WTC11 (cell line): ENCODE results near the gene BECN2. TPM values are rescaled to one million over a fixed set of nuclear protein-coding genes. Genes with fewer than 3 reads are reported as not detected.

ENCODE experiments used
- ATAC-seq: fragments of 200-7000 bp; cut with Tn5 transposase; 2 replicates; pipeline ENCODE4 v1.10.0; 2021; ENCODE audit warnings: mild to moderate bottlenecking, moderate library complexity
- CTCF ChIA-PET: fragments of 300-600 bp; sonication (Branson Sonifier 250); formaldehyde crosslinking; loops from one replicate; lab custom pipeline; 2021; ENCODE audit warnings: antibody characterized with exemption; lab: Charles Lee
- POLR2A ChIA-PET: fragments of 350-600 bp; sonication (Branson Sonifier 250); formaldehyde crosslinking; loops from one replicate; lab custom pipeline; 2021; ENCODE audit warnings: antibody characterized with exemption; lab: Charles Lee
- DNase-seq: peaks from one replicate; pipeline ENCODE4 v3.0.0; 2021; ENCODE audit warnings: low spot score
- H3K27ac Mint-ChIP-seq: 2 replicates; pipeline ENCODE4 v1.8.0; 2021; ENCODE audit warnings: mixed read lengths
- H3K27me3 Mint-ChIP-seq: 2 replicates; pipeline ENCODE4 v1.8.0; 2021; ENCODE audit warnings: low read depth, mild to moderate bottlenecking, moderate library complexity, mixed read lengths
- H3K36me3 Mint-ChIP-seq: 2 replicates; pipeline ENCODE4 v1.8.0; 2021; ENCODE audit warnings: mixed read lengths
- H3K4me1 Mint-ChIP-seq: 2 replicates; pipeline ENCODE4 v1.8.0; 2022; ENCODE audit warnings: mixed read lengths
- H3K4me3 Mint-ChIP-seq: 2 replicates; pipeline ENCODE4 v1.8.0; 2021; ENCODE audit warnings: mild to moderate bottlenecking, moderate library complexity, mixed read lengths
- H3K9me3 Mint-ChIP-seq: 2 replicates; pipeline ENCODE4 v1.8.0; 2021; ENCODE audit warnings: mixed read lengths
- ATF1 ChIP-seq: sonication (generic); formaldehyde crosslinking; IDR thresholded peaks from 2 replicates; pipeline ENCODE4 v1.8.1; 2023; ENCODE audit warnings: mild to moderate bottlenecking, moderate library complexity, missing genetic modification reagents
- CREB1 ChIP-seq: sonication (generic); formaldehyde crosslinking; IDR thresholded peaks from 2 replicates; pipeline ENCODE4 v1.8.0; 2023; ENCODE audit warnings: mild to moderate bottlenecking, missing genetic modification reagents
- E2F4 ChIP-seq: sonication (generic); formaldehyde crosslinking; IDR thresholded peaks from 2 replicates; pipeline ENCODE4 v1.8.1; 2022; ENCODE audit warnings: low read depth, mild to moderate bottlenecking, moderate library complexity, missing genetic modification reagents, borderline replicate concordance
- FOXJ3 ChIP-seq: sonication (generic); formaldehyde crosslinking; IDR thresholded peaks from 2 replicates; pipeline ENCODE4 v1.9.0; 2021; ENCODE audit warnings: missing genetic modification reagents, mild to moderate bottlenecking, borderline replicate concordance
- FOXP1 ChIP-seq: sonication (generic); formaldehyde crosslinking; IDR thresholded peaks from 2 replicates; pipeline ENCODE4 v1.8.0; 2022; ENCODE audit warnings: missing genetic modification reagents, mild to moderate bottlenecking, moderate library complexity, borderline replicate concordance
- GRHL2 ChIP-seq: fragments of 250-450 bp; sonication (Bioruptor Pico); IDR thresholded peaks from 2 replicates; pipeline ENCODE4 v1.8.0; 2022; ENCODE audit warnings: mild to moderate bottlenecking, moderate library complexity; ENCODE audit not compliant: insufficient replicate concordance, severe bottlenecking
- NFE2L1 ChIP-seq: sonication (generic); formaldehyde crosslinking; IDR thresholded peaks from 2 replicates; pipeline ENCODE4 v1.8.1; 2023; ENCODE audit warnings: missing genetic modification reagents
- OVOL2 ChIP-seq: fragments of 250-450 bp; sonication (Bioruptor Pico); IDR thresholded peaks from 2 replicates; pipeline ENCODE4 v1.9.0; 2021; ENCODE audit warnings: mild to moderate bottlenecking, borderline replicate concordance
- PRRX2 ChIP-seq: fragments of 250-450 bp; sonication (Bioruptor Pico); IDR thresholded peaks from 2 replicates; pipeline ENCODE4 v1.8.0; 2021; ENCODE audit warnings: mild to moderate bottlenecking
- RORB ChIP-seq: fragments of 250-450 bp; sonication (Bioruptor Pico); IDR thresholded peaks from 2 replicates; pipeline ENCODE4 v1.9.0; 2021; ENCODE audit warnings: mild to moderate bottlenecking
- ZBTB21 ChIP-seq: sonication (generic); formaldehyde crosslinking; IDR thresholded peaks from 2 replicates; pipeline ENCODE4 v1.8.1; 2023; ENCODE audit warnings: mild to moderate bottlenecking, missing genetic modification reagents, borderline replicate concordance
- ZNF121 ChIP-seq: sonication (generic); formaldehyde crosslinking; IDR thresholded peaks from 2 replicates; pipeline ENCODE4 v1.8.0; 2023; ENCODE audit warnings: missing genetic modification reagents
- ZNF396 ChIP-seq: fragments of 250-450 bp; sonication (Bioruptor Pico); IDR thresholded peaks from 2 replicates; pipeline ENCODE4 v1.8.0; 2021; ENCODE audit warnings: mild to moderate bottlenecking, moderate library complexity, borderline replicate concordance
- ZNF416 ChIP-seq: fragments of 250-450 bp; sonication (Bioruptor Pico); IDR thresholded peaks from 2 replicates; pipeline ENCODE4 v1.9.0; 2021; ENCODE audit warnings: mild to moderate bottlenecking, inconsistent platforms
- total RNA-seq: library from RNA; stranded (reverse); gene quantifications from 3 replicates; pipeline ENCODE4 v1.2.3, GENCODE V29; 2021
- TF ChIP-seq, protein P1 (sequence below): sonication (generic); formaldehyde crosslinking; IDR thresholded peaks from 2 replicates; pipeline ENCODE4 v1.8.1; 2023; ENCODE audit warnings: mild to moderate bottlenecking, missing genetic modification reagents, moderate library complexity
- TF ChIP-seq, protein P2 (sequence below): fragments of 250-450 bp; sonication (Bioruptor Pico); IDR thresholded peaks from 2 replicates; pipeline ENCODE4 v1.8.0; 2021; ENCODE audit warnings: mild to moderate bottlenecking

The BECN2 gene
- total RNA-seq, 1 experiment from 2014 or later = not detected

- ChIA-PET CTCF (interaction anchor here (0.5 kb wide), 1 partner anchor 16 kb away, joined by 4 read pairs; no protein-coding TSS in a partner anchor), POLR2A (no interaction called here)
- H3K36me3 Mint-ChIP-seq = no peaks in the 10 kb centered on the region
- TF ChIP-seq OVOL2 (no peak), FOXJ3 (no peak), ZBTB21 (CRISPR knock-in tag) (no peak), CREB1 (no peak), PRRX2 (no peak), GRHL2 (CRISPR knock-in tag) (no peak), E2F4 (CRISPR knock-in tag) (no peak), RORB (no peak)
- TF ChIP-seq, protein P1, sequence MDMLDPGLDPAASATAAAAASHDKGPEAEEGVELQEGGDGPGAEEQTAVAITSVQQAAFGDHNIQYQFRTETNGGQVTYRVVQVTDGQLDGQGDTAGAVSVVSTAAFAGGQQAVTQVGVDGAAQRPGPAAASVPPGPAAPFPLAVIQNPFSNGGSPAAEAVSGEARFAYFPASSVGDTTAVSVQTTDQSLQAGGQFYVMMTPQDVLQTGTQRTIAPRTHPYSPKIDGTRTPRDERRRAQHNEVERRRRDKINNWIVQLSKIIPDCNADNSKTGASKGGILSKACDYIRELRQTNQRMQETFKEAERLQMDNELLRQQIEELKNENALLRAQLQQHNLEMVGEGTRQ (CRISPR knock-in tag) = no peak
- H3K9me3 Mint-ChIP-seq = peaks cover 10% of the 10 kb centered on the region
- no peak for ATAC-seq
- peaks cover 5% of the 10 kb centered on the region for H3K27me3 Mint-ChIP-seq
- H3K4me1 Mint-ChIP-seq = peaks cover 29% of the 10 kb centered on the region
- H3K27ac Mint-ChIP-seq = no peak overlapping the region
- no peak for DNase-seq
- no peak overlapping the region for H3K4me3 Mint-ChIP-seq
Measured at GRCh38 chr1:242002510-242002909, 44.9 kb downstream of the BECN2 start.

GRCh38 chr1:242004751-242005495 lies 47.4 kb downstream of the BECN2 start:
- Mint-ChIP-seq H3K27ac (no peak overlapping the region; the same call in 1 of the 2 replicates), H3K4me1 (peaks cover 34% of the 10 kb centered on the region), H3K27me3 (no peaks in the 10 kb centered on the region), H3K4me3 (no peak overlapping the region)
- DNase-seq (no peak), ATAC-seq (no peak; the same call in 1 of the 2 replicates)
- POLR2A ChIA-PET = no interaction called here
- TF ChIP-seq ZNF396 (CRISPR knock-in tag) (no peak), ZNF121 (0 out of 2 replicates have a peak, but pooled peaks have one; percentile 69)
- TF ChIP-seq, protein P2, sequence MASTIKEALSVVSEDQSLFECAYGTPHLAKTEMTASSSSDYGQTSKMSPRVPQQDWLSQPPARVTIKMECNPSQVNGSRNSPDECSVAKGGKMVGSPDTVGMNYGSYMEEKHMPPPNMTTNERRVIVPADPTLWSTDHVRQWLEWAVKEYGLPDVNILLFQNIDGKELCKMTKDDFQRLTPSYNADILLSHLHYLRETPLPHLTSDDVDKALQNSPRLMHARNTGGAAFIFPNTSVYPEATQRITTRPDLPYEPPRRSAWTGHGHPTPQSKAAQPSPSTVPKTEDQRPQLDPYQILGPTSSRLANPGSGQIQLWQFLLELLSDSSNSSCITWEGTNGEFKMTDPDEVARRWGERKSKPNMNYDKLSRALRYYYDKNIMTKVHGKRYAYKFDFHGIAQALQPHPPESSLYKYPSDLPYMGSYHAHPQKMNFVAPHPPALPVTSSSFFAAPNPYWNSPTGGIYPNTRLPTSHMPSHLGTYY (CRISPR knock-in tag) = no peak
- TF ChIP-seq, all 79 proteins: peak for 1
- CTCF ChIA-PET = interaction anchor here (0.7 kb wide), 2 partner anchors 98 to 438 kb away, joined by 3 to 6 read pairs; no protein-coding TSS in a partner anchor
- Mint-ChIP-seq H3K9me3 (peaks cover 10% of the 10 kb centered on the region), H3K36me3 (no peaks in the 10 kb centered on the region)

DNA sequence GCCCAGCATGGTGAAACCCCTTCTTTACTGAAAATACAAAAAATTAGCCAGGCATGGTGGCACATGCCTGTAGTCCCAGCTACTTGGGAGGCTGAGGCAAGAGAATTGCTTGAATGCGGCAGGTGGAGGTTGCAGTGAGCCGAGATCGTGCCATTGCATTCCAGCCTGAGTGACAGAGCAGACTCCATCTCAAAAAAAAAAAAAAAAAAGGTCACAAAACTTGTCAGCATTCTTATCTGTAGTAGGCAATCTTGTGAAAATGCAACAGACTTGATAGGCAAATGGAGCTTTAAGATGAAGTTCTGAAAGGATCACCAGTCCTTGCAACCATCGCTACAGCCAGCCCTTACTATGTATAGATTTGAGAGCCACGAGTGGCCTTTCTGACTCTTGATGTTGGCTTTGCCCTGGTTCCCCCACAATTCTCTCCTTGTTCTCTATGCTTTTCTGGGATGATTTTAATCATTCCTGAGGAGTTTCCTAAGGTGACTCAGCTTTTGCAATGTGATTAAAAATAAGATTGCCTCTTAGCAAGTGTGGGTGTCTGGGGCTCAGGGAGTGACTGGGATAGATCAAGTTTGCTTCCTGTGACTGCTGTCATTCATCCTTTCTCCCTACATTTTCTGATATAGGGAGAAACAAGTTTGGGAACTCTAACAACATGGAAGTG lies 48.4 kb downstream of the BECN2 start:
- H3K27ac Mint-ChIP-seq = no peak overlapping the region
- DNase-seq (no peak), ATAC-seq (no peak)
- no peaks in the 10 kb centered on the region for H3K27me3 Mint-ChIP-seq
- ChIA-PET CTCF (interaction anchor here (0.7 to 2.1 kb wide), 5 partner anchors 8 to 437 kb away, joined by 3 to 7 read pairs (median 3); partner anchors contain the start of gene MAP1LC3C), POLR2A (no interaction called here)
- TF ChIP-seq ATF1 (CRISPR knock-in tag) = no peak
- TF ChIP-seq FOXP1 (CRISPR knock-in tag) = no peak
- TF ChIP-seq ZNF416 (CRISPR knock-in tag) = no peak
- H3K4me3 Mint-ChIP-seq = no peak overlapping the region
- peaks cover 10% of the 10 kb centered on the region for H3K9me3 Mint-ChIP-seq
- H3K36me3 Mint-ChIP-seq = no peaks in the 10 kb centered on the region
- H3K4me1 Mint-ChIP-seq = peaks cover 33% of the 10 kb centered on the region

- ATAC-seq (no peak), DNase-seq (no peak)
- peaks cover 10% of the 10 kb centered on the region for H3K9me3 Mint-ChIP-seq
- H3K36me3 Mint-ChIP-seq = no peaks in the 10 kb centered on the region
- H3K27ac Mint-ChIP-seq = no peak overlapping the region
- H3K27me3 Mint-ChIP-seq = no peaks in the 10 kb centered on the region
- ChIA-PET CTCF (interaction anchor here (0.6 to 2.1 kb wide), 3 partner anchors 9 to 115 kb away, joined by 3 to 7 read pairs (median 4); partner anchors contain the start of gene MAP1LC3C), POLR2A (no interaction called here)
- H3K4me3 Mint-ChIP-seq = no peak overlapping the region
- TF ChIP-seq RORB = no peak
- no peak for TF ChIP-seq E2F4 (CRISPR knock-in tag)
- no peak for TF ChIP-seq ZNF121
- no peak for TF ChIP-seq NFE2L1 (CRISPR knock-in tag)
- H3K4me1 Mint-ChIP-seq = peaks cover 28% of the 10 kb centered on the region
Measured at GRCh38 chr1:242006976-242007375, 49.4 kb downstream of the BECN2 start.
